Measurements from ENCODE around the gene RBM5.

Gene RBM5

DNA sequence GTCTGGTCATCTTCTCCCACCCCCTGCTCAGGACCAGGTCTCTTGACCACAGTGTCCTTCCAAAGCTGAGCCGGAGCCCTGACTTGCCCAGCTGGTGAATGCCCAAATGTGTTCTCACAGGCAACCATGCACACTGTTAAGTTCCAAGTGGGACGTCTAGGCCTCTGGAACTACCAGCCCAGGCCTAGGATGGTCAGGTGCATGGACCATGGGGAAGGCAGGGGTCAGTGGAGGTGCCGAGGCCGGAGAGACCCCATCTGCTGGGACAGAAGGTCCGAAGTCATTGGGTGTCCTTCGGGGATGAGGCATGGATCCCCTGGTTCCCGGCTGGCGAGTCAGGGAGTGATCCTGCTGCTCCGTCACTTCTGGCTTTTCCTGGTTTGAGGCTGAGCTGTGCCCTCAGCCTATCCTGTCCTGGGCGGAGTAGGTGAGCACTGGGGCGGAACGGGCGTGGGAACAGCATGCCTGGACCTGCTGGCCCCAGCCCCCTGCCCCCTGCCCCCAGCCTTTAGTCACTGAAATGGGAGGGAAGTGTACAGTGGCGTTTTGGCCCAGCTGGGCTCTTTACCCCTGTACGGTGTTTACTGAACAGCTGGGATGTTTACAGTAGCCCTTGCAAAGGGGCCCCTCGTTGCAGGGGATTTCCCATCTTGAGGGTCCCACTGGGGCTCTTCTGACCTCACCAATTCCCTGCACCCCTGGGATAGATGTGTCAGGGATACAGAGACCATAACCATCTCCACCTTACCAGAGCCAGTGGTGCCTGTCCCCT, 78.5 kb downstream of the RBM5 start:
- H3K4me3 ChIP-seq: no peak overlapping the region
- no peak for DNase-seq
- H3K4me1 ChIP-seq: peaks cover 0 to 98% (median 87%) of the 10 kb centered on the region in 4 donors
- peak overlapping the region; percentile 70 to 87 for H3K27ac ChIP-seq
- no peaks in the 10 kb centered on the region for H3K27me3 ChIP-seq
- intact Hi-C loops (cut with DNase I; ENCODE audit: low total_unique reads): no loop called here
- no peaks in the 10 kb centered on the region for H3K36me3 ChIP-seq
- TF ChIP-seq, protein P1, sequence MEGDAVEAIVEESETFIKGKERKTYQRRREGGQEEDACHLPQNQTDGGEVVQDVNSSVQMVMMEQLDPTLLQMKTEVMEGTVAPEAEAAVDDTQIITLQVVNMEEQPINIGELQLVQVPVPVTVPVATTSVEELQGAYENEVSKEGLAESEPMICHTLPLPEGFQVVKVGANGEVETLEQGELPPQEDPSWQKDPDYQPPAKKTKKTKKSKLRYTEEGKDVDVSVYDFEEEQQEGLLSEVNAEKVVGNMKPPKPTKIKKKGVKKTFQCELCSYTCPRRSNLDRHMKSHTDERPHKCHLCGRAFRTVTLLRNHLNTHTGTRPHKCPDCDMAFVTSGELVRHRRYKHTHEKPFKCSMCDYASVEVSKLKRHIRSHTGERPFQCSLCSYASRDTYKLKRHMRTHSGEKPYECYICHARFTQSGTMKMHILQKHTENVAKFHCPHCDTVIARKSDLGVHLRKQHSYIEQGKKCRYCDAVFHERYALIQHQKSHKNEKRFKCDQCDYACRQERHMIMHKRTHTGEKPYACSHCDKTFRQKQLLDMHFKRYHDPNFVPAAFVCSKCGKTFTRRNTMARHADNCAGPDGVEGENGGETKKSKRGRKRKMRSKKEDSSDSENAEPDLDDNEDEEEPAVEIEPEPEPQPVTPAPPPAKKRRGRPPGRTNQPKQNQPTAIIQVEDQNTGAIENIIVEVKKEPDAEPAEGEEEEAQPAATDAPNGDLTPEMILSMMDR (IDR thresholded peaks at IDR 0.05): no peak
- no peaks in the 10 kb centered on the region for H3K9me3 ChIP-seq

DNA sequence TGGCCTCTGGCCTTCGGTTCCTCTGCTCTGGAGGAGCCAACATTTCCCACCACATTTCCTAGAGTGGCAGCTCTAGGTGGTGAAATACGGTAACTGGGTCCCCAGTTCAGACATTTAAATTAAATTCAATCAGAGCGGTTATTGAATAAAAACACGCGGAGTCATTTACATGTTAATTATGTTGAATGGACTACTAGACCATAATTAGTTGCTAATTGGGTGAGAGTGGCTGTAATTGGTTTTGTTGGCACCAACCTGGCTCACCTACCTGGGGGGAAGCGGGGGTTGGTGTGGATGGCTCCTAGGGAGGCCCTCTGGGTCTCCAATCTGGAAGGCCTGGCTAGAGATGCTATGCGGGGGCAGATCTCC, 79.1 kb downstream of the RBM5 start:
- H3K4me1 ChIP-seq: peaks cover 0 to 98% (median 86%) of the 10 kb centered on the region in 4 donors
- intact Hi-C loops (cut with DNase I; ENCODE audit: low total_unique reads): no loop called here
- peak overlapping the region; percentile 70 to 87 for H3K27ac ChIP-seq
- H3K9me3 ChIP-seq: no peaks in the 10 kb centered on the region
- no peak for DNase-seq
- no peak overlapping the region for H3K4me3 ChIP-seq
- no peaks in the 10 kb centered on the region for H3K27me3 ChIP-seq
- H3K36me3 ChIP-seq: no peaks in the 10 kb centered on the region
- TF ChIP-seq, protein P1 (IDR thresholded peaks at IDR 0.05): no peak

DNA sequence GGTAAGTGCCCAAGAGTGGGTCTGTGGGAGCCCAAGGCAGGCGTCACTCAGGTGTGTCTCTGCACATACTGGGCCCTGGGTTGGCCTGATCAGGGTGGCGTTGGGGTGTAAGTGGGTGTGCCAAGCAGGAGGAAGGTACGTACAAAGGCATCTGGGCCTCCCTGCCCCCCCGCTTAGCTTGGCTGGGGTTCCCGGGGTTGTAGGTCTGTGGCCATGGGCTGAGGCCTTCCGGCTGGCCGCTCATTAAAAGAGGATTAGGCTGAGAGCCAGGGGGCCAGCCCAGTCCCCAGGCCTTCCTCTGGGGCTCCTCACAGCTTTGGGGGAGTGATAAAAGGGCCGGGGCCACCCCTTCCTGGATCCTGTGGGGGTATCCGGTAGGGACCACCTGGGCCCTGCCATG, 79.7 kb downstream of the RBM5 start:
- intact Hi-C loops (cut with DNase I; ENCODE audit: low total_unique reads): no loop called here
- Histone ChIP-seq H3K36me3 (peaks cover 0 to 1% (median 0%) of the 10 kb centered on the region in 3 donors), H3K27ac (peak overlapping the region; percentile 70 to 87), H3K4me1 (peaks cover 0 to 94% (median 81%) of the 10 kb centered on the region in 4 donors), H3K9me3 (no peaks in the 10 kb centered on the region), H3K27me3 (no peaks in the 10 kb centered on the region), H3K4me3 (no peak overlapping the region)
- DNase-seq: no peak
- TF ChIP-seq, protein P1 (IDR thresholded peaks at IDR 0.05): no peak

All from tibial artery (tissue), 4 donors.